Measurements from ENCODE around the gene IFNG.

The IFNG gene

GRCh38 chr12:68163560-68164081 lies 4.1 kb upstream of the IFNG start:
- no peaks in the 10 kb centered on the region for H3K4me1 ChIP-seq (ENCODE audit: control insufficient read depth, low read depth, low read length)
- H3K9me3 ChIP-seq (ENCODE audit: control insufficient read depth, low read depth, low read length), result no peaks in the 10 kb centered on the region
- no peak overlapping the region for H3K9ac ChIP-seq (ENCODE audit: low read length)
- H3K4me3 ChIP-seq (ENCODE audit: low read length), result no peak overlapping the region
- no peak overlapping the region for H3K27ac ChIP-seq (ENCODE audit: low read length)
- H3K27me3 ChIP-seq (ENCODE audit: control insufficient read depth, insufficient read depth, low read length), result no peaks in the 10 kb centered on the region
- no peaks in the 10 kb centered on the region for H3K36me3 ChIP-seq (ENCODE audit: control insufficient read depth, low read depth, low read length)

GRCh38 chr12:68162374-68162773 lies 2.8 kb upstream of the IFNG start:
- Histone ChIP-seq H3K9me3 (ENCODE audit: control insufficient read depth, low read depth, low read length) (no peaks in the 10 kb centered on the region), H3K36me3 (ENCODE audit: control insufficient read depth, low read depth, low read length) (no peaks in the 10 kb centered on the region), H3K9ac (ENCODE audit: low read length) (no peak overlapping the region), H3K27ac (ENCODE audit: low read length) (no peak overlapping the region), H3K27me3 (ENCODE audit: control insufficient read depth, insufficient read depth, low read length) (no peaks in the 10 kb centered on the region), H3K4me3 (ENCODE audit: low read length) (no peak overlapping the region), H3K4me1 (ENCODE audit: control insufficient read depth, low read depth, low read length) (no peaks in the 10 kb centered on the region)

- Histone ChIP-seq H3K4me1 (ENCODE audit: control insufficient read depth, low read depth, low read length) (no peaks in the 10 kb centered on the region), H3K9me3 (ENCODE audit: control insufficient read depth, low read depth, low read length) (no peaks in the 10 kb centered on the region), H3K4me3 (ENCODE audit: low read length) (no peak overlapping the region), H3K9ac (ENCODE audit: low read length) (no peak overlapping the region), H3K36me3 (ENCODE audit: control insufficient read depth, low read depth, low read length) (no peaks in the 10 kb centered on the region), H3K27me3 (ENCODE audit: control insufficient read depth, insufficient read depth, low read length) (no peaks in the 10 kb centered on the region), H3K27ac (ENCODE audit: low read length) (no peak overlapping the region)
These were observed 1.1 kb downstream of the IFNG start for GRCh38 chr12:68158432-68158831.

- H3K36me3 ChIP-seq (ENCODE audit: control insufficient read depth, low read depth, low read length), result no peaks in the 10 kb centered on the region
- H3K9ac ChIP-seq (ENCODE audit: low read length), result no peak overlapping the region
- no peaks in the 10 kb centered on the region for H3K27me3 ChIP-seq (ENCODE audit: control insufficient read depth, insufficient read depth, low read length)
- H3K4me3 ChIP-seq (ENCODE audit: low read length), result no peak overlapping the region
- no peak overlapping the region for H3K27ac ChIP-seq (ENCODE audit: low read length)
- H3K4me1 ChIP-seq (ENCODE audit: control insufficient read depth, low read depth, low read length), result no peaks in the 10 kb centered on the region
- no peaks in the 10 kb centered on the region for H3K9me3 ChIP-seq (ENCODE audit: control insufficient read depth, low read depth, low read length)
These were observed 2.2 kb downstream of the IFNG start for GRCh38 chr12:68157380-68157779.

GRCh38 chr12:68156636-68157035 lies 2.9 kb downstream of the IFNG start:
- no peaks in the 10 kb centered on the region for H3K4me1 ChIP-seq (ENCODE audit: control insufficient read depth, low read depth, low read length)
- no peak overlapping the region for H3K27ac ChIP-seq (ENCODE audit: low read length)
- H3K27me3 ChIP-seq (ENCODE audit: control insufficient read depth, insufficient read depth, low read length), result no peaks in the 10 kb centered on the region
- no peaks in the 10 kb centered on the region for H3K36me3 ChIP-seq (ENCODE audit: control insufficient read depth, low read depth, low read length)
- H3K9me3 ChIP-seq (ENCODE audit: control insufficient read depth, low read depth, low read length), result no peaks in the 10 kb centered on the region
- H3K4me3 ChIP-seq (ENCODE audit: low read length), result no peak overlapping the region
- no peak overlapping the region for H3K9ac ChIP-seq (ENCODE audit: low read length)

GRCh38 chr12:68154779-68155178 lies 4.8 kb downstream of the IFNG start:
- no peak overlapping the region for H3K27ac ChIP-seq (ENCODE audit: low read length)
- H3K36me3 ChIP-seq (ENCODE audit: control insufficient read depth, low read depth, low read length), result no peaks in the 10 kb centered on the region
- H3K9ac ChIP-seq (ENCODE audit: low read length), result no peak overlapping the region
- no peak overlapping the region for H3K4me3 ChIP-seq (ENCODE audit: low read length)
- no peaks in the 10 kb centered on the region for H3K9me3 ChIP-seq (ENCODE audit: control insufficient read depth, low read depth, low read length)
- no peaks in the 10 kb centered on the region for H3K27me3 ChIP-seq (ENCODE audit: control insufficient read depth, insufficient read depth, low read length)
- no peaks in the 10 kb centered on the region for H3K4me1 ChIP-seq (ENCODE audit: control insufficient read depth, low read depth, low read length)

- no peak overlapping the region for H3K4me3 ChIP-seq (ENCODE audit: low read length)
- no peaks in the 10 kb centered on the region for H3K9me3 ChIP-seq (ENCODE audit: control insufficient read depth, low read depth, low read length)
- H3K4me1 ChIP-seq (ENCODE audit: control insufficient read depth, low read depth, low read length), result peaks cover 12% of the 10 kb centered on the region
- H3K27me3 ChIP-seq (ENCODE audit: control insufficient read depth, insufficient read depth, low read length), result no peaks in the 10 kb centered on the region
- H3K9ac ChIP-seq (ENCODE audit: low read length), result no peak overlapping the region
- H3K36me3 ChIP-seq (ENCODE audit: control insufficient read depth, low read depth, low read length), result no peaks in the 10 kb centered on the region
- no peak overlapping the region for H3K27ac ChIP-seq (ENCODE audit: low read length)
These were observed 11.1 kb downstream of the IFNG start for GRCh38 chr12:68148261-68148951.

GRCh38 chr12:68140556-68140955 lies 19.0 kb downstream of the IFNG start:
- H3K9me3 ChIP-seq (ENCODE audit: control insufficient read depth, low read depth, low read length), result no peaks in the 10 kb centered on the region

GRCh38 chr12:68139941-68140340 lies 19.6 kb downstream of the IFNG start:
- Histone ChIP-seq H3K27me3 (ENCODE audit: control insufficient read depth, insufficient read depth, low read length) (no peaks in the 10 kb centered on the region), H3K4me3 (ENCODE audit: low read length) (no peak overlapping the region), H3K9me3 (ENCODE audit: control insufficient read depth, low read depth, low read length) (no peaks in the 10 kb centered on the region), H3K36me3 (ENCODE audit: control insufficient read depth, low read depth, low read length) (no peaks in the 10 kb centered on the region), H3K27ac (ENCODE audit: low read length) (no peak overlapping the region), H3K4me1 (ENCODE audit: control insufficient read depth, low read depth, low read length) (peaks cover 7% of the 10 kb centered on the region), H3K9ac (ENCODE audit: low read length) (no peak overlapping the region)

More at GRCh38 chr12:68140556-68140955, 19.0 kb downstream of the IFNG start:
- H3K4me3 ChIP-seq (ENCODE audit: low read length), result no peak overlapping the region
- H3K4me1 ChIP-seq (ENCODE audit: control insufficient read depth, low read depth, low read length), result peaks cover 7% of the 10 kb centered on the region
- no peaks in the 10 kb centered on the region for H3K27me3 ChIP-seq (ENCODE audit: control insufficient read depth, insufficient read depth, low read length)
- H3K27ac ChIP-seq (ENCODE audit: low read length), result no peak overlapping the region
- H3K9ac ChIP-seq (ENCODE audit: low read length), result no peak overlapping the region
- no peaks in the 10 kb centered on the region for H3K36me3 ChIP-seq (ENCODE audit: control insufficient read depth, low read depth, low read length)

GRCh38 chr12:68139001-68139400 lies 20.5 kb downstream of the IFNG start:
- Histone ChIP-seq H3K9ac (ENCODE audit: low read length) (no peak overlapping the region), H3K36me3 (ENCODE audit: control insufficient read depth, low read depth, low read length) (no peaks in the 10 kb centered on the region), H3K9me3 (ENCODE audit: control insufficient read depth, low read depth, low read length) (no peaks in the 10 kb centered on the region), H3K4me3 (ENCODE audit: low read length) (no peak overlapping the region), H3K27ac (ENCODE audit: low read length) (no peak overlapping the region), H3K27me3 (ENCODE audit: control insufficient read depth, insufficient read depth, low read length) (no peaks in the 10 kb centered on the region), H3K4me1 (ENCODE audit: control insufficient read depth, low read depth, low read length) (peaks cover 7% of the 10 kb centered on the region)

- no peaks in the 10 kb centered on the region for H3K36me3 ChIP-seq (ENCODE audit: control insufficient read depth, low read depth, low read length)
- no peak overlapping the region for H3K9ac ChIP-seq (ENCODE audit: low read length)
- H3K4me3 ChIP-seq (ENCODE audit: low read length), result no peak overlapping the region
- no peak overlapping the region for H3K27ac ChIP-seq (ENCODE audit: low read length)
- H3K9me3 ChIP-seq (ENCODE audit: control insufficient read depth, low read depth, low read length), result no peaks in the 10 kb centered on the region
- H3K4me1 ChIP-seq (ENCODE audit: control insufficient read depth, low read depth, low read length), result peaks cover 7% of the 10 kb centered on the region
- H3K27me3 ChIP-seq (ENCODE audit: control insufficient read depth, insufficient read depth, low read length), result no peaks in the 10 kb centered on the region
These were observed 21.1 kb downstream of the IFNG start for GRCh38 chr12:68138480-68138879.

- Histone ChIP-seq H3K9ac (ENCODE audit: low read length) (no peak overlapping the region), H3K4me3 (ENCODE audit: low read length) (no peak overlapping the region), H3K4me1 (ENCODE audit: control insufficient read depth, low read depth, low read length) (peaks cover 7% of the 10 kb centered on the region), H3K36me3 (ENCODE audit: control insufficient read depth, low read depth, low read length) (no peaks in the 10 kb centered on the region), H3K27me3 (ENCODE audit: control insufficient read depth, insufficient read depth, low read length) (no peaks in the 10 kb centered on the region), H3K9me3 (ENCODE audit: control insufficient read depth, low read depth, low read length) (no peaks in the 10 kb centered on the region), H3K27ac (ENCODE audit: low read length) (no peak overlapping the region)
These were observed 22.2 kb downstream of the IFNG start for GRCh38 chr12:68137335-68137830.
